Measurements from ENCODE around the gene MCOLN2. TPM values are rescaled to one million over a fixed set of nuclear protein-coding genes. Genes with fewer than 3 reads are reported as not detected.

Gene MCOLN2
- total and polyA plus RNA-seq, 2 of the 4 experiments (the other 2 are of a cell fraction), result 0.43 to 0.54 TPM

DNA sequence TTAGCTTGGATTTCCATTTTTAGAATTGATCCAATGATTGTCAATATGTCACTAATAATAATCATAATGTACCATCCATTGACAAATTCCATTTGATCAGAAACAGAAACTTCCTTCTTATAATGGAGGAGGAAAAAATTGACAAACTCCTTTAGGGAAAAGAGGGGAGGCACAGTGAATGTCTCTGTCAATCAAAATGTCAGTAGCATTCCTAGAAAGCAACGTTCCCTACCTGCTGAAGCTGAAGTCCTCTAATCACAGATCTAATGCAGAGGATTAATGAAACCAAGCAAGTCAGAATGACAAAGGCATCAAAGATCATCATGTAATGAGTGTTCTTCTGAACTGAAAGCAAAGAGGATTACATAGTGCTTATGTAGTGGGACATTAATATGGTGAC lies 29.0 kb upstream of the MCOLN2 start:
- no peak overlapping the region for H2BK120ac ChIP-seq (ENCODE audit: low read depth, low read length)
- no peaks in the 10 kb centered on the region for H3K79me1 ChIP-seq (ENCODE audit: low read depth in 1 of 2, low read length in 2 of 2)
- no peak overlapping the region for H3K4ac ChIP-seq (ENCODE audit: low read depth, low read length)
- no peaks in the 10 kb centered on the region for H3K4me1 ChIP-seq (ENCODE audit: control insufficient read depth, insufficient read depth, low read length)
- no peak overlapping the region for H2BK20ac ChIP-seq (ENCODE audit: low read depth, low read length)
- no peaks in the 10 kb centered on the region for H3K36me3 ChIP-seq (ENCODE audit: control insufficient read depth, insufficient read depth, low read length)
- H4K91ac ChIP-seq (ENCODE audit: insufficient read depth, low read depth, low read length), result no peak overlapping the region
- no peak overlapping the region for H3K27ac ChIP-seq (ENCODE audit: insufficient read depth, low read length)
- ChIA-PET POLR2A (ENCODE audit: unreplicated experiment) (no interaction called here), CTCF (interaction anchor here (1.5 kb wide), 1 partner anchor 81 kb away, joined by 8 read pairs; no protein-coding TSS in a partner anchor)
- H3K56ac ChIP-seq (ENCODE audit: extremely low read depth, insufficient read depth, low read length), result no peak overlapping the region
- no peak overlapping the region for H2BK15ac ChIP-seq (ENCODE audit: low read depth, low read length)
- no peak overlapping the region for H4K8ac ChIP-seq (ENCODE audit: low read depth in 2 of 2, low read length in 2 of 2)
- no peak overlapping the region for H4K5ac ChIP-seq (ENCODE audit: low read depth, low read length)
- BruUV-seq (replicated peaks), result no TSS peak
- H3K23ac ChIP-seq (ENCODE audit: low read depth, low read length), result no peak overlapping the region
- no peaks in the 10 kb centered on the region for H3K9me1 ChIP-seq (ENCODE audit: insufficient read depth, low read length)
- dilution Hi-C loops (cut with HindIII; ENCODE audit: low sequenced_read_pairs, unreplicated experiment) (no loop called here), intact Hi-C loops (cut with micrococcal nuclease) (no loop called here), in situ Hi-C loops (cut with MboI; ENCODE audit: low sequenced_read_pairs) (no loop called here)
- peaks cover 22% of the 10 kb centered on the region for H3K27me3 ChIP-seq (ENCODE audit: control insufficient read depth, insufficient read depth, low read length)
- H3K18ac ChIP-seq (ENCODE audit: low read depth, low read length), result no peak overlapping the region
- H3K4me3 ChIP-seq (ENCODE audit: insufficient read depth, low read depth, low read length), result no peak overlapping the region
- DNase-seq, result no peak
- H4K20me1 ChIP-seq (ENCODE audit: insufficient read depth, low read length), result no peaks in the 10 kb centered on the region
- ATAC-seq (ENCODE audit: low read depth), result no peak
- TF ChIP-seq MAFK (IDR thresholded peaks at IDR 0.05; ENCODE audit: low read depth, low read length) (no peak), POLR2A (IDR thresholded peaks at IDR 0.05; ENCODE audit: low read depth, low read length) (no peak), MXI1 (IDR thresholded peaks at IDR 0.05; ENCODE audit: borderline replicate concordance, low read depth, low read length) (no peak), RCOR1 (IDR thresholded peaks at IDR 0.05; ENCODE audit: insufficient replicate concordance, low read length) (no peak), MAZ (IDR thresholded peaks at IDR 0.05; ENCODE audit: borderline replicate concordance, low read depth, low read length) (no peak), FOS (IDR thresholded peaks at IDR 0.05; ENCODE audit: low read depth, low read length) (no peak), RFX5 (IDR thresholded peaks at IDR 0.05; ENCODE audit: low read depth, low read length) (no peak), CEBPB (IDR thresholded peaks at IDR 0.05; ENCODE audit: low read depth, low read length) (no peak), NFE2L2 (IDR thresholded peaks at IDR 0.05; ENCODE audit: low read depth, low read length) (no peak), RAD21 (IDR thresholded peaks at IDR 0.05; ENCODE audit: low read length) (no peak), BHLHE40 (IDR thresholded peaks at IDR 0.05; ENCODE audit: low read depth, low read length) (no peak), CHD1 (IDR thresholded peaks at IDR 0.05; ENCODE audit: low read depth, low read length) (no peak), ELK1 (IDR thresholded peaks at IDR 0.05; ENCODE audit: borderline replicate concordance, low read depth, low read length) (no peak), SMC3 (IDR thresholded peaks at IDR 0.05; ENCODE audit: low read depth, low read length) (no peak)
- TF ChIP-seq, protein P1, sequence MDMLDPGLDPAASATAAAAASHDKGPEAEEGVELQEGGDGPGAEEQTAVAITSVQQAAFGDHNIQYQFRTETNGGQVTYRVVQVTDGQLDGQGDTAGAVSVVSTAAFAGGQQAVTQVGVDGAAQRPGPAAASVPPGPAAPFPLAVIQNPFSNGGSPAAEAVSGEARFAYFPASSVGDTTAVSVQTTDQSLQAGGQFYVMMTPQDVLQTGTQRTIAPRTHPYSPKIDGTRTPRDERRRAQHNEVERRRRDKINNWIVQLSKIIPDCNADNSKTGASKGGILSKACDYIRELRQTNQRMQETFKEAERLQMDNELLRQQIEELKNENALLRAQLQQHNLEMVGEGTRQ (IDR thresholded peaks at IDR 0.05; ENCODE audit: low read depth, low read length), result no peak
- TF ChIP-seq, protein P2, sequence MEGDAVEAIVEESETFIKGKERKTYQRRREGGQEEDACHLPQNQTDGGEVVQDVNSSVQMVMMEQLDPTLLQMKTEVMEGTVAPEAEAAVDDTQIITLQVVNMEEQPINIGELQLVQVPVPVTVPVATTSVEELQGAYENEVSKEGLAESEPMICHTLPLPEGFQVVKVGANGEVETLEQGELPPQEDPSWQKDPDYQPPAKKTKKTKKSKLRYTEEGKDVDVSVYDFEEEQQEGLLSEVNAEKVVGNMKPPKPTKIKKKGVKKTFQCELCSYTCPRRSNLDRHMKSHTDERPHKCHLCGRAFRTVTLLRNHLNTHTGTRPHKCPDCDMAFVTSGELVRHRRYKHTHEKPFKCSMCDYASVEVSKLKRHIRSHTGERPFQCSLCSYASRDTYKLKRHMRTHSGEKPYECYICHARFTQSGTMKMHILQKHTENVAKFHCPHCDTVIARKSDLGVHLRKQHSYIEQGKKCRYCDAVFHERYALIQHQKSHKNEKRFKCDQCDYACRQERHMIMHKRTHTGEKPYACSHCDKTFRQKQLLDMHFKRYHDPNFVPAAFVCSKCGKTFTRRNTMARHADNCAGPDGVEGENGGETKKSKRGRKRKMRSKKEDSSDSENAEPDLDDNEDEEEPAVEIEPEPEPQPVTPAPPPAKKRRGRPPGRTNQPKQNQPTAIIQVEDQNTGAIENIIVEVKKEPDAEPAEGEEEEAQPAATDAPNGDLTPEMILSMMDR (conservative IDR thresholded peaks at IDR 0.05; ENCODE audit: low read depth, low read length), result no peak
- no peak overlapping the region for H3K14ac ChIP-seq (replicated peaks; ENCODE audit: low read depth, low read length)
- no peak overlapping the region for H3K9ac ChIP-seq (ENCODE audit: low read depth, low read length)
- no CpG with 5 or more reads among the region's 1 CpG for WGBS, 2 experiments (ENCODE audit: extremely low coverage in 2 of 2, insufficient read length in 1 of 2)
- H3K4me2 ChIP-seq (ENCODE audit: low read depth, low read length), result no peak overlapping the region
- H2AK5ac ChIP-seq (ENCODE audit: low read depth, low read length), result no peak overlapping the region
- H2BK5ac ChIP-seq (ENCODE audit: low read depth, low read length, poor library complexity, severe bottlenecking), result no peak overlapping the region
- no peak overlapping the region for H2AFZ ChIP-seq (replicated peaks; ENCODE audit: low read length, poor library complexity)
- no peaks in the 10 kb centered on the region for H3K9me3 ChIP-seq (ENCODE audit: control insufficient read depth, insufficient read depth, low read length)
- no peak overlapping the region for H2AK9ac ChIP-seq (replicated peaks; ENCODE audit: low read depth, low read length, poor library complexity)

All from IMR-90 (cell line).